Skeletal muscle satellite cell (primary cell): Measurements from ENCODE around the gene PPP1R12B.
"Not testable (repeated sequence)": the region's sequence is repeated elsewhere in the genome, so short reads cannot be mapped to it uniquely, and the experiment has no call there.

Experiments
- H3K27me3 ChIP-seq: 2 replicates; pipeline ENCODE4 v1.7.0; 2013; ENCODE audit warnings: low read length; ENCODE audit not compliant: control insufficient read depth, insufficient read depth
- H3K36me3 ChIP-seq: 2 replicates; pipeline ENCODE4 v1.7.0; 2013; ENCODE audit warnings: mild to moderate bottlenecking, control low read depth, low read length; ENCODE audit not compliant: insufficient read depth
- H3K4me1 ChIP-seq: 2 replicates; pipeline ENCODE4 v1.7.0; 2013; ENCODE audit warnings: low read length; ENCODE audit not compliant: control insufficient read depth, insufficient read depth
- H3K4me2 ChIP-seq: 2 replicates; pipeline ENCODE4 v1.7.0; 2013; ENCODE audit warnings: mild to moderate bottlenecking, low read length
- H3K4me3 ChIP-seq: 2 replicates; pipeline ENCODE4 v1.7.0; 2013; ENCODE audit warnings: low read length
- H3K9ac ChIP-seq: 2 replicates; pipeline ENCODE4 v1.7.0; 2013; ENCODE audit warnings: mild to moderate bottlenecking, low read depth, low read length, moderate library complexity
- H3K9me3 ChIP-seq: replicated peaks from 2 replicates; pipeline ENCODE4 v1.7.0; 2013; ENCODE audit warnings: mild to moderate bottlenecking, control low read depth, low read length

The PPP1R12B gene

GRCh38 chr1:202432338-202432737, 83.8 kb downstream of the PPP1R12B start:
- not testable (repeated sequence) for H3K9ac ChIP-seq, H3K9me3 ChIP-seq, H3K27me3 ChIP-seq, H3K4me3 ChIP-seq, H3K36me3 ChIP-seq, H3K4me1 ChIP-seq, H3K4me2 ChIP-seq

GRCh38 chr1:202433155-202434043, 84.9 kb downstream of the PPP1R12B start:
- H3K27me3 ChIP-seq: no peaks in the 10 kb centered on the region
- no peak overlapping the region for H3K4me3 ChIP-seq
- no peak overlapping the region for H3K9ac ChIP-seq
- no peak overlapping the region for H3K4me2 ChIP-seq
- H3K9me3 ChIP-seq: no peaks in the 10 kb centered on the region
- peaks cover 7% of the 10 kb centered on the region for H3K36me3 ChIP-seq
- peaks cover 3% of the 10 kb centered on the region for H3K4me1 ChIP-seq

- no peak overlapping the region for H3K4me2 ChIP-seq
- peaks cover 3% of the 10 kb centered on the region for H3K4me1 ChIP-seq
- H3K9me3 ChIP-seq: no peaks in the 10 kb centered on the region
- H3K9ac ChIP-seq: no peak overlapping the region
- H3K4me3 ChIP-seq: no peak overlapping the region
- H3K36me3 ChIP-seq: peaks cover 12% of the 10 kb centered on the region
- no peaks in the 10 kb centered on the region for H3K27me3 ChIP-seq
Observed at GRCh38 chr1:202434059-202434458, 85.6 kb downstream of the PPP1R12B start.

- H3K4me1 ChIP-seq: no peaks in the 10 kb centered on the region
- H3K36me3 ChIP-seq: peaks cover 25% of the 10 kb centered on the region
- H3K9ac ChIP-seq: no peak overlapping the region
- H3K4me2 ChIP-seq: no peak overlapping the region
- no peak overlapping the region for H3K4me3 ChIP-seq
- H3K27me3 ChIP-seq: no peaks in the 10 kb centered on the region
- H3K9me3 ChIP-seq: no peaks in the 10 kb centered on the region
Observed at GRCh38 chr1:202438393-202439174, 90.1 kb downstream of the PPP1R12B start.

GRCh38 chr1:202439308-202439707, 90.8 kb downstream of the PPP1R12B start:
- H3K27me3 ChIP-seq: no peaks in the 10 kb centered on the region
- no peak overlapping the region for H3K4me2 ChIP-seq
- no peaks in the 10 kb centered on the region for H3K4me1 ChIP-seq
- H3K9me3 ChIP-seq: no peaks in the 10 kb centered on the region
- peaks cover 28% of the 10 kb centered on the region for H3K36me3 ChIP-seq
- no peak overlapping the region for H3K4me3 ChIP-seq
- no peak overlapping the region for H3K9ac ChIP-seq

- not testable (repeated sequence) for H3K4me3 ChIP-seq, H3K9me3 ChIP-seq, H3K36me3 ChIP-seq, H3K4me2 ChIP-seq, H3K4me1 ChIP-seq, H3K9ac ChIP-seq, H3K27me3 ChIP-seq
Observed at GRCh38 chr1:202448140-202448539, 99.6 kb downstream of the PPP1R12B start.

GRCh38 chr1:202451641-202452040, 103.1 kb downstream of the PPP1R12B start:
- not testable (repeated sequence) for H3K4me2 ChIP-seq, H3K27me3 ChIP-seq, H3K4me3 ChIP-seq, H3K9me3 ChIP-seq, H3K9ac ChIP-seq, H3K36me3 ChIP-seq, H3K4me1 ChIP-seq

GRCh38 chr1:202452508-202452907, 104.0 kb downstream of the PPP1R12B start:
- peaks cover 13% of the 10 kb centered on the region for H3K4me1 ChIP-seq
- H3K4me2 ChIP-seq: no peak overlapping the region
- no peak overlapping the region for H3K9ac ChIP-seq

GRCh38 chr1:202456372-202457169, 108.1 kb downstream of the PPP1R12B start:
- H3K9me3 ChIP-seq, H3K4me3 ChIP-seq, H3K27me3 ChIP-seq, H3K36me3 ChIP-seq: not testable (repeated sequence)
- Histone ChIP-seq H3K9ac (peak overlapping the region; percentile 0), H3K4me1 (peaks cover 36% of the 10 kb centered on the region), H3K4me2 (peak overlapping the region; percentile 37)

More at GRCh38 chr1:202452508-202452907, 104.0 kb downstream of the PPP1R12B start:
- Histone ChIP-seq H3K4me3 (no peak overlapping the region), H3K36me3 (no peaks in the 10 kb centered on the region), H3K9me3 (no peaks in the 10 kb centered on the region), H3K27me3 (no peaks in the 10 kb centered on the region)

- not testable (repeated sequence) for H3K4me2 ChIP-seq, H3K4me3 ChIP-seq, H3K9ac ChIP-seq
Observed at GRCh38 chr1:202458651-202459050, 110.2 kb downstream of the PPP1R12B start.

GRCh38 chr1:202459470-202460142, 111.1 kb downstream of the PPP1R12B start:
- not testable (repeated sequence) for H3K27me3 ChIP-seq, H3K36me3 ChIP-seq, H3K9me3 ChIP-seq
- Histone ChIP-seq H3K4me2 (peak overlapping the region; percentile 63), H3K4me1 (peaks cover 36% of the 10 kb centered on the region), H3K4me3 (peak overlapping the region; percentile 37), H3K9ac (peak overlapping the region; percentile 36)

More at GRCh38 chr1:202458651-202459050, 110.2 kb downstream of the PPP1R12B start:
- not testable (repeated sequence) for H3K36me3 ChIP-seq, H3K27me3 ChIP-seq, H3K9me3 ChIP-seq
- H3K4me1 ChIP-seq: peaks cover 36% of the 10 kb centered on the region
